KMS-11 (cell line): ENCODE results near the gene IMPG2.

ENCODE experiments used
- H2AFZ ChIP-seq: fragments of 200-600 bp; sonication (generic); 2 replicates; pipeline ENCODE4 v1.6.1; 2016; ENCODE audit warnings: antibody characterized with exemption, mixed run types, low read depth
- H3K27ac ChIP-seq: fragments of 200-600 bp; sonication (generic); 2 replicates; pipeline ENCODE4 v1.6.1; 2016; ENCODE audit warnings: mild to moderate bottlenecking, mixed run types
- H3K27me3 ChIP-seq: fragments of 200-600 bp; sonication (generic); 2 replicates; pipeline ENCODE4 v1.6.1; 2017; ENCODE audit warnings: mild to moderate bottlenecking, low read depth, mixed run types, moderate library complexity; ENCODE audit not compliant: insufficient read depth
- H3K36me3 ChIP-seq: fragments of 200-600 bp; sonication (generic); 2 replicates; pipeline ENCODE4 v1.6.1; 2017; ENCODE audit warnings: mild to moderate bottlenecking, mixed run types; ENCODE audit not compliant: insufficient read depth
- H3K4me1 ChIP-seq: fragments of 200-600 bp; sonication (generic); 2 replicates; pipeline ENCODE4 v1.6.1; 2016; ENCODE audit warnings: mild to moderate bottlenecking, low read depth, mixed run types; ENCODE audit not compliant: poor library complexity, severe bottlenecking
- H3K4me2 ChIP-seq: fragments of 200-600 bp; sonication (generic); 2 replicates; pipeline ENCODE4 v1.7.0; 2016; ENCODE audit warnings: mild to moderate bottlenecking, mixed run types
- H3K4me3 ChIP-seq: fragments of 200-600 bp; sonication (generic); IDR thresholded peaks from 2 replicates; pipeline ENCODE4 v1.6.1; 2017; ENCODE audit warnings: low read depth, low read length, mixed read lengths; ENCODE audit not compliant: insufficient read depth
- H3K79me2 ChIP-seq: fragments of 200-600 bp; sonication (generic); 2 replicates; pipeline ENCODE4 v1.6.1; 2016; ENCODE audit warnings: low read depth, mixed run types; ENCODE audit not compliant: insufficient read depth
- H3K9ac ChIP-seq: fragments of 200-600 bp; sonication (generic); 2 replicates; pipeline ENCODE4 v1.6.1; 2016; ENCODE audit warnings: mild to moderate bottlenecking, mixed run types
- H4K20me1 ChIP-seq: fragments of 200-600 bp; sonication (generic); 2 replicates; pipeline ENCODE4 v1.6.1; 2016; ENCODE audit warnings: mild to moderate bottlenecking, mixed run types; ENCODE audit not compliant: insufficient read depth
- TF ChIP-seq, protein P1 (sequence below): fragments of 200-600 bp; sonication (generic); conservative IDR thresholded peaks from 2 replicates; pipeline ENCODE4 v1.6.1; 2017; ENCODE audit warnings: low read depth, mild to moderate bottlenecking, antibody characterized with exemption, low read length, moderate library complexity, mixed read lengths

IMPG2 gene

DNA sequence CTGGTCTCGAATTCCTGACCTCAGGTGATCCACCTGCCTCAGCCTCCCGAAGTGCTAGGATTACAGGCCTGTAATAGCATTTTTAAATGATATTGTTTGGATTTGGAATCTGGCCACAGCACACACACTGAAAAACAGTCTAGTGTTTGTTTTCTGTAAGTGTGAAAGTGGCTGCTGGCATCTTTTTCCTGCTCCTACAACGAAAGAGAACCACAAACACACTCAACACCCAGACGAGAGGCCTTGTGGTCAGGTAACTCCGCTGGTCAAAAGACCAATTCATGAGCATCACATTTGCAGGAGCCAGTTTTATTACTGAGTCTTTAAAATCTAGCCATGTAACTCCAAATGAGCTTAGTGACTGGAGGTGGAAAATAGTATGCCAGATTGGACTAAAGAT lies 50.2 kb downstream of the IMPG2 start:
- Histone ChIP-seq H3K9ac (no peak overlapping the region), H3K4me1 (no peaks in the 10 kb centered on the region), H3K79me2 (no peaks in the 10 kb centered on the region), H2AFZ (no peak overlapping the region), H3K27me3 (no peaks in the 10 kb centered on the region), H3K4me3 (no peak overlapping the region), H4K20me1 (no peaks in the 10 kb centered on the region), H3K27ac (no peak overlapping the region), H3K4me2 (no peak overlapping the region), H3K36me3 (no peaks in the 10 kb centered on the region)
- TF ChIP-seq, protein P1, sequence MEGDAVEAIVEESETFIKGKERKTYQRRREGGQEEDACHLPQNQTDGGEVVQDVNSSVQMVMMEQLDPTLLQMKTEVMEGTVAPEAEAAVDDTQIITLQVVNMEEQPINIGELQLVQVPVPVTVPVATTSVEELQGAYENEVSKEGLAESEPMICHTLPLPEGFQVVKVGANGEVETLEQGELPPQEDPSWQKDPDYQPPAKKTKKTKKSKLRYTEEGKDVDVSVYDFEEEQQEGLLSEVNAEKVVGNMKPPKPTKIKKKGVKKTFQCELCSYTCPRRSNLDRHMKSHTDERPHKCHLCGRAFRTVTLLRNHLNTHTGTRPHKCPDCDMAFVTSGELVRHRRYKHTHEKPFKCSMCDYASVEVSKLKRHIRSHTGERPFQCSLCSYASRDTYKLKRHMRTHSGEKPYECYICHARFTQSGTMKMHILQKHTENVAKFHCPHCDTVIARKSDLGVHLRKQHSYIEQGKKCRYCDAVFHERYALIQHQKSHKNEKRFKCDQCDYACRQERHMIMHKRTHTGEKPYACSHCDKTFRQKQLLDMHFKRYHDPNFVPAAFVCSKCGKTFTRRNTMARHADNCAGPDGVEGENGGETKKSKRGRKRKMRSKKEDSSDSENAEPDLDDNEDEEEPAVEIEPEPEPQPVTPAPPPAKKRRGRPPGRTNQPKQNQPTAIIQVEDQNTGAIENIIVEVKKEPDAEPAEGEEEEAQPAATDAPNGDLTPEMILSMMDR = no peak

DNA sequence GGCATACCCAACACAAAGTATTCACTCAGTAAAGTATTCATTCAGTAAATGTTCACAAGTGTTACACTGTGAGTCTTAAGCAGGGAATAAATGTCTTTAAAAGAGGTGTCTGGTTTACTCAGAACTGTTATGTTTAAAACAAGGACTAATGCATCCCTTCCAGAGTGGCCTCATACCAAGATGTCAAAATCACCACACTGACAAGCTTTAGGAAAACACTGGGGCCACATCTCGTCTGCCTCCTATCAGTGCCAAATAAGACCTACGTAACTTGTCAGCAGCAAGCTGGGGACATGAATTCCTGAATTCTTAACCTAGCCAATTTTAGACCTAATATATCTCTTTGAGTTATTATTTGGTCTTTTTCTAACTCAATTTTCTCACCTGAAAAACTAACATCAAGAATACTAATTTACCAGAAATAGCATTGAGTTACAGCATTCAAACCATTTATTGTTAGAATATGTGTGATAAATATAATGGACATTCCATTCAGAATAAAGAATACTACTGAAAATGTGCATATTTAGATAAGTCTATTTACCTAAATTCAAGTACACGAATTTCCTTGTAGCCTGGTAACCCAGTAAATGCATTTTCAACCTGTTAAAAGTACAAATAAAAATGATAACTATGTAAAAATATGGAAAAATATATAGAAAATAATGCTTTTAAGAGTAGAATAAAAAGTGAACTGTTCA lies 51.3 kb downstream of the IMPG2 start:
- no peak overlapping the region for H3K4me2 ChIP-seq
- H3K27ac ChIP-seq = no peak overlapping the region
- TF ChIP-seq, protein P1 = no peak
- H2AFZ ChIP-seq = no peak overlapping the region
- no peak overlapping the region for H3K4me3 ChIP-seq
- H3K27me3 ChIP-seq = no peaks in the 10 kb centered on the region
- H4K20me1 ChIP-seq = no peaks in the 10 kb centered on the region
- no peaks in the 10 kb centered on the region for H3K4me1 ChIP-seq
- no peaks in the 10 kb centered on the region for H3K79me2 ChIP-seq
- H3K9ac ChIP-seq = no peak overlapping the region
- no peaks in the 10 kb centered on the region for H3K36me3 ChIP-seq

DNA sequence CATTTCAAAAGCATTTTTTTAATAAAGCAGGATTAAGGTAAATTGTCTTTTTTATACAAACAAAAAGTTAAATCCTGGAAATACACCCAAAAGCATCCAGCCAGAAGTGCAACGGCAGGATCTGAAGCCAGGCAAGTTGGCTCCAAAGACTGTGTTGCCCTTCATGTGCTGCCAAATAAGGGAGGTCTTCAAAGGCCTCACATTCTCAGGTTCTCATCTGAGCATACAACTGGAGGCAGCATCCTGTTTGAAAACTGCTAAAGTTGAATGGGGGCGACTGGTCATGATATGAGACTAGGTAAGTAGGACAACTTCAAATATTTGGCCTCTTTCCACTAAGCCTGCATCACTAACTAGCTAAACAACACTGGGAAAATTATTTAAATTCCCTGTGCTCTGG lies 52.2 kb downstream of the IMPG2 start:
- Histone ChIP-seq H3K27me3 (no peaks in the 10 kb centered on the region), H3K4me2 (no peak overlapping the region), H3K9ac (no peak overlapping the region), H4K20me1 (no peaks in the 10 kb centered on the region), H3K27ac (no peak overlapping the region), H2AFZ (no peak overlapping the region), H3K79me2 (no peaks in the 10 kb centered on the region), H3K36me3 (no peaks in the 10 kb centered on the region), H3K4me3 (no peak overlapping the region), H3K4me1 (no peaks in the 10 kb centered on the region)
- TF ChIP-seq, protein P1 = no peak

DNA sequence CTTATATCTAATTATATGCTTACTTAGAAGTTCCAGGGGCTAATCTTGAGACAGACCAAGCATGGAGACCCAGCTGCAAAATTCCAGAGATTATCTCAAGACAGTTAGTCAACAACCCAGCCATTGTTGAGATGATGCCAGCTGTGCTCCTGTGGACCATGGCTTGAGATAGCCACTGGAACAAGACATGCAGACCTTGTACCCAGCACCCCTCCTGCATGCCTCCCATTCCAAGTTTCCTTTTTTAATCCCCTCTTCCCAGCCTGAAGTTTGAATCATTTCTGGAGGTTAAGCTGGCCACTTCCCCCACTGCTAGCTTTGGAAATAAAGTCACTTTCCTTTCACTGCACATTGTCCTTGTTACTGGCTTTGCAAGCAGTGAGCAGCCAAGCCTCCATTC lies 53.8 kb downstream of the IMPG2 start:
- no peaks in the 10 kb centered on the region for H3K36me3 ChIP-seq
- H3K27me3 ChIP-seq = no peaks in the 10 kb centered on the region
- H4K20me1 ChIP-seq = no peaks in the 10 kb centered on the region
- H3K4me1 ChIP-seq = no peaks in the 10 kb centered on the region
- TF ChIP-seq, protein P1 = no peak
- no peak overlapping the region for H2AFZ ChIP-seq
- H3K4me2 ChIP-seq = no peak overlapping the region
- H3K4me3 ChIP-seq = no peak overlapping the region
- H3K9ac ChIP-seq = no peak overlapping the region
- no peak overlapping the region for H3K27ac ChIP-seq
- no peaks in the 10 kb centered on the region for H3K79me2 ChIP-seq
